HS-5 (cell line): Measurements from ENCODE around the gene CENPA.
"Not testable (repeated sequence)": the region's sequence is repeated elsewhere in the genome, so short reads cannot be mapped to it uniquely, and the experiment has no call there.

Experiments
- DNase-seq: peaks from one replicate; pipeline ENCODE4 v3.0.0-alpha.2; 2012; ENCODE audit warnings: low read depth

Gene CENPA

DNA sequence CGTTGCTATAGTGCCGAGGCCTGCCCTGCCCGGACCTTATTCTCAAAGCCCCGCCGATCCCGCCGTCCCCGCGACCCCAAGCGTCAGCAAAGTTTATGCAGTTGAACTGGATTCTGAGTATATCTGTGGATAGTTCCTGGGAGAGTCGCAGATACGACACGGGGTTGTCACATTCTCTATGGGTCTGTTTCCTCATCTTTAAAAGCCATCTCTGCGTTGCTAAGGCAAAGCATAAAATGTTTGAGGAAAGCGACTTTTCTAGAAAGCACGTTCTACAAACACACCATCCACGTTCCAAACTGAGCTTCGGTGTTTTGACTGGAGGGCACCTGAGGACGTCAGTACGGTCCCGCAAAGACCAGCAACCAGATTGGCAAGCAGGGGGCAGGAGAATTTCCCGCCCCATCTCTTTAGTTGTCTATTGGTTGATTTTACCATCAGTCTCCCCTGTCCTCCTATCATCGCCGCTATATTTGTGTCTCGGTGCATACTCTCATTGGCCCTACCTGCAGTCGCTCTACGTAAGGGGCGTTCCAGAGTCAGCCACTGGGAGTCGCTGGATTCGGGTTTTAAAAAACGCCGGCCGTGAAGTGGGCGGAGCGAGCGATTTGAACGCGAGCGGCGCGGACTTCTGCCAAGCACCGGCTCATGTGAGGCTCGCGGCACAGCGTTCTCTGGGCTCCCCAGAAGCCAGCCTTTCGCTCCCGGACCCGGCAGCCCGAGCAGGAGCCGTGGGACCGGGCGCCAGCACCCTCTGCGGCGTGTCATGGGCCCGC is at the start of gene CENPA:
Gene CENPA, plus strand, starts transcription at position 626 of the 776 bp plus-strand sequence. Its CDS starts 141 bp downstream, at position 767.
- peak; percentile 99 for DNase-seq

DNA sequence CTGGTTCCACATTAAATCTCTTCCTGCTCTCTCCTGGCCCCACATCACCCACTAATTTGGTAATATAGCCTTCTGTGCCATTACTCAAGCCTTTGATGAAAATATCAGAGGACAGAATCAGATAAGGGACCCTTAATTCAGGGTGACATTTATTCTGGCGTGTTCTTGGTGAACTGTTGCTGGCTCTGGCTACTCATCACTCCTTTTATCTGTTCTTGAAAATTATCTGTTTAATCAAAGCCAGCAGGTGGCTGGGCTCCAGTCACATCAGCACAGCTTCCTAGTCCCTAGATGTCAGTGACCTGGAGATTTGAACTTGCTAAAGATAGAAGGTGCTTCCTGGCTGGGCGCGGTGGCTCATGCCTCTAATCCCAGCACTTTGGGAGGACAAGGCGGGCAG is 48.6 kb upstream of the CENPA start:
- DNase-seq, result no peak

DNA sequence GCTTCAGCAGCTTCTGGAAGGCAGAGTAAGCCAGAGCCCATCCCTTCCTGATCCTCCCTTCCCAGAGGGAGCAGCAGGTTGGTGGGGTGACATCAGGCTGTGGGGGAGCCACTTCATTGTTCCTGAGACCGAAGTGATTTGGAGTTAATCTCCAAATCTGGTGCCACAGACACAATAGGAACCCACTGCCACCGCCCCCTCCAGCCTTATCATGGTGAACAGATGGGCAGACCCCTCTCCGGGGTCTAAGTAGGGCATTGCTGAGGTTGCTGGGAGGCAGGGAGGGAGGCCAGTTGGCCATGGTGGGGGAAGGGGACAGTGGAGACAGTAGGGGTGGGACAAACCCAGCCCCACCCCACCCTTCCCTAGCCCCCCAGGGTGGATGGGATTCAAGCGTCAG is 47.4 kb upstream of the CENPA start:
- DNase-seq, result no peak

DNA sequence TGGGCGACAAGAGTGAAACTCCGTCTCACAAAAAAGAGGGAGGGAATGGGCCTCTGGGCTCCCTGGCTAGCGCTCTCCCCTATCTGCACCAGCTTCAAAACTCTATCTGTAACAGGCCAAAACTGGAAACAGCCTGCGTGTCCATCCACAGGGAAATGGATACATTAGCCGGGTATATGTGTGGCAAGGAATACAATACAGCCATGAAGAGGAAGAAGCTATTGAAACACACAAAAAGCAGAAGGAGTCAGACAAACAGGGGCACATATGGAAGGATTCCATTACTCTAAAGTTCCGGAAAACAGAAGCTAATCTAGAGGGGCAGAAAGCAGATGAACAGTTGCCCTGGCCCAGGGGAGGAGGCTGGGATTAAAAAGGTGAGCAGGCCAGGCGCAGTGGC is 46.3 kb upstream of the CENPA start:
- DNase-seq, result no peak

DNA sequence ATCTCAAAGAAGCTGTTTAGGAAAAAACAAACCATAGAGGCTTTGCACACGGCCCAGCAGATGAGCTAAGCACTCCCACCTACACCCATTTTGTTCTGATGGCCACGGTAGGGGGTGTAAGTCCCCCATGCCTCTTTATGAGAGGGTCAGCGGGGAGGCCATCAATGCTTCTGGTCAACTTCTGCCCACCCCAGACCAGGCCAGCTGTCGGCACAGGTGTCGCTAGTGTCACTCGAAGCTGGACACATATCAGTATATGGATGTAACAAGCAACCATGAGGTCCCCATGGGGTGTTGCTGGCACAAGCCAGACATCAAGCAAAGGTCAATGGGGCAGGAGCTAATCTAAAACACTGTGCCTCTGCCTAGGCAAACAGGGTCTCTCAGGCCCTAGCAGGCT is 45.5 kb upstream of the CENPA start:
- DNase-seq, result no peak

DNA sequence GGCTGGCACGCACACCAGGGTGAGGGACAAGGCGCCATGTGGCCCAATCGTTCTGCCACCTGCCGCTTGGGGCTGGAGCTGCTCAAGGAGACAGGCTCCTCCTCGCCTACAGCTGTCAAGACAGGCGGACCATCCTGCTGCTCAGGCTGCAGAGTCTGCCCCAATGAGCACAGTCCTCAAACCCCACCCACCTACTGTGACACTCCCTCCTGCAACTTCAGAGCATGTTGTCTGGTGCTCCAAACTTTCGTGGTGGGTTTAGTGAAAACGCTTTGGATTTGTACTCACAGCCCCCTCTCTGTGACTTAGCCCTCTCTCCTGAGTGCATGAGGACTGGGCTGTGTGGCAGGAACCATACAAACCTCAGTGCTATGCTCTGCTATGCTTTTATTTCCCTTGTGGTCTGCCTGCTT is 45.0 kb upstream of the CENPA start:
- no peak for DNase-seq

DNA sequence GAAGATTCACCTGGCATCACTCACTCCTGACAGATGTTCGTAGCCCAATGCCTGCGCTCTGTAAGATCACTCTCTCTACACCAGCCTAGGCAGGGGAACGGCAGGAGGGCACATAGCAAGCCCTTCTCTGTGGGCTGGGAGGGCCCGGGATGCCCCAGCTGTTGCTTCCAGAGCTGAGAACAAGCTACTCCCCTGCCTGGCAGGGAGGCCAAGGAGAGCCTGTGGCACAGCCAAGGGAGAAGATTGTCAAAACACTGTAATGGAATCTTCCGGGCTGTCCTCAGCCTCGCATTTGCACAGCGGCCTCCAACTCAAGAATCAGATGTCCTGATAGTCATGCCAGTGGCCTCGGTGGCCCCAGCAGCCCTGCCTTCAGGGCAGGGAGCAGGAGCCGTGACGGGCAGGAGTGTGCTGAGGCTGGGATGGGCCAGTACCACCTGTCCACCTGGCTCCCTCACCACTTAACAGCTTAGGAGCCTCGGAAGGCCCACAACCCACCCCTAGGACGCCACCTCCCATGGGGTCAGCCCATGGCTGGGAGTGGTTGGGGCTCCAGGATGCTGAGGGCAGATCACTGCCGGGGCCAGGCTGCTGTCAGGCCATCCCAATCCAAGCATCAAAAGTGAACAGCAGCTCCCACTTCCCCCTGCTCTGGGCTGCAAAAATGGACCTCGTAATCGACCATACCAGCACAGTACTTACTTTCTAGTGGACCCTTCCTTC is 43.6 kb upstream of the CENPA start:
- DNase-seq, result no peak

DNA sequence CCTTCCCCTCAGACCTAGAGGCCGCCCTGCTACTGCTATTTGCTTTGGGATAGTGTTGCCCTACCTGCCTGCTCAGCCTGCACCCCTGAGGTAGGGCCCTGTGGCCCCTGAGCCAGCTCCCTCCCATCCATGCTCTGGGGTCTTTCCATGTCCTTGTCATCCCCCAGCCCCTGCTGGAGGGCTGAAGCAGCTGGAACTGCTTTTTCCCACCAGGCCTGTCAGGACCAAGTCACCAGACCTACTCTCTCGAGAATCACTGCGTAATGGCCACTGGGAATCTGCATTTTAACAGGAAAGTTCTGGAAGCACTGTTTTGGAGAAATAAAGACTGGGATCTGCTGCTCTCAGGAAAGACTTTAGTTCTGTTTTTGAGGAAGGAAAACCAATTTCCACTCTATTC is 42.0 kb upstream of the CENPA start:
- no peak for DNase-seq

DNA sequence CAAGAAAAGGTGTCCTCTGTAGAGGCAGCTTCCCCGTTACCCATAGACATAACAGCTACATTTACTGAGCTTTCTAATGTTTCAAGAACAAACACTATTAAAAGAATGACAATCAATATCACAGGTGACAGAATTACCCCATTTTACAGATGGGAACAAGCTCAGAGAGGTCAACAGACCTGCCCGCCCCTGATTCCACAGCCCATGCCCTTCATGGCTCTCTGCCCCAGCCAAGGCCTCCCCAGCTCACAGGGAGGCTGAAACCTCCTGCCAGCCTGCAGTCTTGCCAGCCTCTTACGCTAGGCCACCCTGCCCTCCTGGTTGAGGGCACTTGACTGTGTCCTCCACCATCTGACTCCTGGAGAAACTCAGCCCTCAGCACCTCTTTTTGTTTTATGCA is 40.9 kb upstream of the CENPA start:
- no peak for DNase-seq

DNA sequence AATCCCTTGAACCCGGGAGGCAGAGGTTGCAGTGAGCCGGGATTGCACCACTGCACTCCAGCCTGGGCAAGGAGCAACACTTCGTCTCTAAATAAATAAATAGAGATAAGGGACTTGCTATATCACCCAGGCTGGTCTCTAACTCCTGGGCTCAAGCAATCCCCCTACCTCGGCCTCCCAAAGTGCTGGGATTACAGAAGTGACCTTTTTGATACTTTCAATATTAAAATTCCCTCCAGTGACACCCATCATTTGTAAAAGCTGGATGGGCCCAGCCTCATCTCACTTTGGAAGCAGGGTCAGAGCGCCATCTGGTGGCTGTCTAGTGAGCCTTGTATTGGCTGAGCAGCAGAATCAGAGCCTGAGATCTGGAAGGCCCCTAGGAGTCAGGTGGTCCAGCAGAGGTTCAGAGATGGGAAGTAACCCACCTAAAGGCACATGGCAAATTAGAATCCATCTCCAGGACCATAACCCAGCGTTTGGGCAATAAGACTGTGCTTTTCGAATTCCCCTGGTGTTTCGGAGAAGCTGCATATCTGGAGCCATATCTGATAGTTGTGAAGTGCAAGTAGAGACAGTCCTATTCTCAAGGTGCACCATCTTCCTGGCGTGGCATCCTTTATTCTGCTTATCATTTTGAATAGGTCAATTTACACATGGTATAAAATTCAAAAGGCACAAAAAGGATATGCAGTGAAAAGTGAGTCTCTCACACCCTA is 40.1 kb upstream of the CENPA start:
- no peak for DNase-seq

DNA sequence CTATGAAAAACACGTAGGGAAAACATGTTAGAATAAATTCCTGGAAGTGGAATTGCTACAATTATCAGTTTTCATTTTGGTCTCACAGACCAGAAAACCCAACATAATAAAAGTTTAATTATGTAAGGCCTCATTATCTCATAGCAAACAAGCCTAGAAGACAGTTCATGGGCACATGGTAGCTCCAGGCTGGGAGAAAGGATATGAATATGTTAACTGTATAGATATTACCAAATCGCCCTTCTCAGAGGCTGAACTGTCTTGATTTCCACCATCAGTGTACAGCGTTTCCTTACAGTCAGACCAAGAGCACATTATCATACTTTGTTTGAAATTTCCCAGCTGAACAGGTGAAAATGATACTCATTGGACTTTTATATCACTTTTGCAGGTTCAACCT is 38.9 kb upstream of the CENPA start:
- DNase-seq, result no peak

DNA sequence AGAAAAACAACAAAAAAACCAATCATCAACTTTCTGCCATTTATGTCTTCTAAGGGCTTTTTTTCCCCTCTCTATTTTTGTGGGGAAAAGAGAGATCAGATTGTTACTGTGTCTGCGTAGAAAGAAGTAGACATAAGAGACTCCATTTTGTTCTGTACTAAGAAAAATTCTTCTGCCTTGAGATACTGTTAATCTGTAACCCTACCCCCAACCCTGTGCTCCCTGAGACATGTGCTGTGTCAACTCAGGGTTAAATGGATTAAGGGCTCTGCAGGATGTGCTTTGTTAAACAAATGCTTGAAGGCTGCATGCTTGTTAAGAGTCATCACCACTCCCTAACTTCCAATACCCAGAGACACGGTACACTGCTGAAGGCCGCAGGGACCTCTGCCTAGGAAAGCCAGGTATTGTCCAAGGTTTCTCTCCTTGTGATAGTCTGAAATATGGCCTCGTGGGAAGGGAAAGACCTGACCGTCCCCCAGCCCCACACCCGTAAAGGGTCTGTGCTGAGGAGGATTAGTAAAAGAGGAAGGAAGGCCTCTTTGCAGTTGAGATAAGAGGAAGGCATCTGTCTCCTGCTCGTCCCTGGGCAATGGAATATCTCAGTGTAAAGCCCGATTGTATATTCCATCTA is 36.0 kb upstream of the CENPA start:
- not testable (repeated sequence) for DNase-seq

DNA sequence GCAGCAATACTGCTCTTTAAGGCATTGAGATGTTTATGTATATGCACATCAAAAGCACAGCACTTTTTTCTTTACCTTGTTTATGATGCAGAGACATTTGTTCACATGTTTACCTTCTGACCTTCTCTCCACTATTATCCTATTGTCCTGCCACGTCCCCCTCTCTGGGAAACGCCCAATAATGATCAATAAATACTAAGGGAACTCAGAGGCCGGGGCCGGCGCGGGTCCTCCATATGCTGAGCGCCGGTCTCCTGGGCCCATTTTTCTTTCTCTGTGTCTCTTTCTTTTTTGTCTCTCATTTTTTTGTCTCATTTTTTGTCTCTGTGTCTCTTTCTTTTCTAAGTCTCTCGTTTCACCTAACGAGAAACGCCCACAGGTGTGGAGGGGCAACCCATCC is 35.4 kb upstream of the CENPA start:
- not testable (repeated sequence) for DNase-seq

DNA sequence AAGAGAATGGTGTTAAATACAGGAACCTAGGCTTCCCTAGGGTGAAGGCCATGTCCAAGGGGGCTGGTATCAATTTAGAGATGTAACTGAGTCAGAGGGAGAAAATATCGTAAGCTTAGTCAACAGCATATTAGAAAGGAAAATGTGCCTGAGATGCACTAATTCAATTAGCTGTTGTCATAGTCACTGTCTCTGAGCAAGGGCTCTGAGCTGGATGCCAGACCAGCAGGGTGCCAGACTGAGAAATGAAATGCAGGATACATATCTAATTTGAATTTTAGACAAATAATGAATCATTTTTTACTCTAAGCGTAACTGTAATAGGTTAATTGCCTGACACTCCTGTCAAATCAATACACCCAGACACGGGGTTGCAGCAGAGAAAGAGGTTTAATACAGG is 33.2 kb upstream of the CENPA start:
- no peak for DNase-seq

DNA sequence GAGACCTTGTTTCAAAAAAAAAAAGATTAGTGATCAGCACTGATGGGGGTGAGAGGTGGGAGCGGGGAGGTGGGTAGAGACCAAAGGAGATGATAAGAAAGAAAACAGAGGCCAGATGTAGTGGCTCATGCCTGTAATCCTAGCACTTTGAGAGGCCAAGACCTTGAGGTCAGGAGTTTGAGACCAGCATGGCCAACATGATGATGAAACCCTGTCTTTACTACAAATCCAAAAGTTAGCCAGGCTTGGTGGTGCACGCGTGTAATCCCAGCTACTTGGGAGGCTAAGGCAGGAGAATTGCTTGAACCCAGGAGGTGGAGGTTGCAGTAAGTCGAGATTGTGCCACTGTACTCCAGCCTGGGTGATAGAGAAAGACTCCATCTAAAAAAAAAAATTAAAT is 31.3 kb upstream of the CENPA start:
- DNase-seq, result no peak

DNA sequence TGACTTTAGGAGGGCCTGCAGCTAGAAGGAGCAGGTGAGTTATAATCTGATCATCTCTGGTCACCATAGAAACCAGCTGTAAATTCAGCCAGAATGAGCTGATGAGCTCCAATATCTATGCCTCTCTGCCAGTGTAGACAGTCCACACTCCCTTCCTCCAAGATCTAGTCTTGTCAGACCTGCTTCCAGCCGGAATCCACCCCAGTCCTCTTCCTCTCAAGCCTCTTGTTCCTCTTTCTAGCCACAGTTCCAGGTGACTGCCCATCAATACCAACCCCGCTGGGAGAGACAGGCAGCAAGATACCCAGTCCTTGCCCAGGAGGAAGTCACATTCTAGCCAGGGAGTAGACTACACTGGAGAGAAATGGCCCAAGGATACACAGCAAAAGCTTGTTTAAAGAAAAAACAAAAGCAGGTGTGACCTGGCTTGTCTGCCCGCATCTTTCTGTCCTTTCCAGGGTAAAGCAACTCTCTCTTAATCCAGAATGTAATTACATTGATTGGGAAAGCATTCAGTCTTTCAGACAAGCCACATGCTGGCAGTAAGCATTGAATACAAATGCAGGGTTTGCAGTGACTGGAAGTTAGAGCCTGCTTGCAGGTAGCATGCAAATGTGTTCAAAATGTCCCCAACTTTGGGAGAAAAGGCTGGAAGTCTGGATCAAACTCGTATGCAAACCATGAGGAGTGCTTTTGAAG is 30.7 kb upstream of the CENPA start:
- no peak for DNase-seq

DNA sequence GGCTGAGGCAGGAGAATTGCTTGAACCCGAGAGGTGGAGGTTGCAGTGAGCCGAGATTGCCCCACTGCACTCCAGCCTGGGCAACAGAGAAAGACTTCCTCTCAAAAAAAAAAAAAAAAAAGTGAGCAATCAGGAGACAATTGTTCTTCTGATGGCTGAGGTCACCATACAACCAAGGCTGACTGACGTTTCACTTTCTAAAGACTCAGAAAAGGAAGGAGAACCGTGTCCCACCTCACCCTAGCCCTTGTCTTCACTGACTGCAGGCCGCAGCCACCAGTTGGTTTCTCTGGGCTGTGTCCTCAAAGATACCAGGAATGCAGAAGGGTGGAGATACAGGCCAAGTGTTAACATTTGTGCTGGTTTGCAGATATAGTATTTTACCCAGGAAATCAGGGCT is 29.5 kb upstream of the CENPA start:
- no peak for DNase-seq

DNA sequence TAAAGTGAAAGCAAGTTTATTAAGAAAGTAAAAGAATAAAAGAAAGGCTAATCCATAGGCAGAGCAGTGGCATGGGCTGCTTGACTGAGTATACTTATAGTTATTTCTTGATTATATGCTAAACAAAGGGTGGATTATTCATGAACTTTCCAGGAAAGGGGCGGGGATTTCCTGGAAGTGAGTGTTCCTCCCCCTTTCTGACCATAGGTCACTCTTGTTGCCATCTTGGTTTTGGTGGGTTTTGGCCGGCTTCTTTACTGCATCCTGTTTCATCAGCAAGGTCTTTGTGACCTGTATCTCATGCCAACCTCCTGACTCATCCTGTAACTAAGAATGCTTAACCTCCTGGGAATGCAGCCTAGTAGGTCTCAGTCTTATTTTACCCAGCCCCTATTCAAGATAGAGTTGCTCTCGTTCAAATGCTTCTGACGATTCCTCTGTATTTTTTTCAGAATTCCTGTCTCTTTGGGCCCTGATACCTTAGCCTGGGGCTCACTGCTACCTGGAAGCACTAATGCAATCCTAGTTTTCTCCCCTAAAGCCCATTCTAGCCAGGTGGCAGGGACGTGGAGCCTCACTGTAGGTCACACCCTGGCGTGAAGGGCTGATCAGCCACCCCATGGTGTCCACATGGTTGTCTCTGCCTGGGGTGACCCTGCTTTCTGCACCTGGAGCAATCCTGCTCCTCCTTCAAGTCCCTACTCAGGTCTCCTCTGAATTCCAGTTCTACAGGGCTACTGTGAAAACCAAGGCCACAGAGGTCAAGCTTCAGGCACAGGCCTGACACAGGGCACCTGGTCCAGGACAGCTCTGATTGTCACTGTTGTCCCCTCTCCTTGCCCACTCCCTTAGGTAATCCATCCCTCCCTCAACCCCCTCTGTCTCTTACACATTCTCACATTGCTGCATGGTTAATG is 27.7 kb upstream of the CENPA start:
- DNase-seq, result peak; percentile 98

DNA sequence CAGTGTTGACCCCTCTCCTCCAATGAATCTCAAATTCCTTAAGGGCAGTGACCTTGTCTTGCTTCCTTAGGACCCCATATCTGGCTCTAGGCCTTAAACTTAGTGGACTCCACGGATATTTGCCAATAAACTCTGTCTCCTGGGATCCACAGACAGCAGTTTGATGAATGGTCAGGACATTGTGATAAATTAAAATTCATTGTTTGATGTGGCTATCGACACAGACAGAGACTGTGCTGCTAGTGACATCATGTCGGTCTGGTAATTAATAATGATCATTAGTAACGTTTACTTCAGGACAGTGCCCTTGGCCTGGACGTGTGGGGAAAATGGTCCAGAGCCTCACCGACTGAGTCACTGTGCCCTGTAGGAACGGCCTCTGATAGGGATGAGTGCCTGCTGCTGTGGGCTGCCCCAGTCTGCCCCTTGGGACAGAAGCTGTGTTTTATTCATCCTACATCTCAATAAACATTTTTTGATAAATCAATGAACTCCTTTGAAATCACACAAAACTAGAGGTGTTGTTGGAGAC is 27.0 kb upstream of the CENPA start:
- DNase-seq, result no peak

DNA sequence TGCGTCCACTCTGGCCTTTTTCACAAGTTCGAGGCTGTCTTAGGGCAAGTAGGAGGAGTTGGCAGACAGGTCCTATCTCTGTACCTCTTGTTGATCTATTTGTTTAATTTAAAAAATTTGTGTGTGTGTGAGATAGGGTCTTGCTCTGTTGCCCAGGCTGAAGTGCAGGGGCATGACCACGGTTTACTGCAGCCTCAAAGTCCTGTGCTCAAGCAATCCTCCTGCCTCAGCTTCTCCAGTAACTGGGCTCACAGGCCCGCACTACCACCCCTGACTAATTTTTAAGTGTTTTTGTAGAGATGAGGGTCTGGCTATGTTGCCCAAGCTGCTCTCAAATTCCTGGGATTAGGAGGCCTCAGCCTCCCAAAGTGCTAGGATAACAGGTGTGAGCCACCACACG is 26.0 kb upstream of the CENPA start:
- no peak for DNase-seq

DNA sequence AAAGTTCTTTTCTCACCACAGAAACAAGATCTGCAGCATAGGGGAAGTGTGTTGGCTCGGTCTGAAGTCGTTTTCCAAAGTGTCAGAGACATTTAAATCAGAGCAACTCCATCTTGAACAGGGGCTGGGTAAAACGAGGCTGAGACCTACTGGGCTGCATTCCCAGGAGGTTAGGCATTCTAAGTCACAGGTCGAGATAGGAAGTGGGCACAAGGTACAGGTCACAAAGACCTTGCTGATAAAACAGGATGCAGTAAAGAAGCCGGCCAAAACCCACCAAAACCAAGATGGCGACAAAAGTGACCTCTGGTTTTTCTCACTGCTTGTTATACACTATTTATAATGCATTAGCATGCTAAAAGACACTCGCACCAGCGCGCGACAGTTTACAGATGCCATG is 24.9 kb upstream of the CENPA start:
- DNase-seq, result not testable (repeated sequence)
